ENCODE data around the gene PCP2. TPM values are rescaled to one million over a fixed set of nuclear protein-coding genes. Genes with fewer than 3 reads are reported as not detected.

PCP2 gene
- total and polyA plus RNA-seq, 2 of the 8 experiments (the other 6 are each of a cell fraction or from before 2014, with no cell fraction given), result not detected

GRCh38 chr19:7603919-7604318 lies 29.6 kb downstream of the PCP2 start (continued):
- TF ChIP-seq SAP30 (IDR thresholded peaks at IDR 0.05; ENCODE audit: insufficient read depth, insufficient replicate concordance, low read length) (no peak), KDM1A (IDR thresholded peaks at IDR 0.05; ENCODE audit: borderline replicate concordance, low read length) (no peak), ASH2L (IDR thresholded peaks at IDR 0.05; ENCODE audit: low read length) (no peak), TCF12 (IDR thresholded peaks at IDR 0.05; ENCODE audit: low read depth, low read length) (no peak)
